Activated T-cell treated with anti-CD3 and anti-CD28 coated beads for 48 hours (primary cell): ENCODE data around the gene CDC25C.

Source experiments
- DNase-seq: peaks from one replicate; pipeline ENCODE4 v3.0.0-alpha.2; 2020; ENCODE audit warnings: low read depth

Gene CDC25C

DNA sequence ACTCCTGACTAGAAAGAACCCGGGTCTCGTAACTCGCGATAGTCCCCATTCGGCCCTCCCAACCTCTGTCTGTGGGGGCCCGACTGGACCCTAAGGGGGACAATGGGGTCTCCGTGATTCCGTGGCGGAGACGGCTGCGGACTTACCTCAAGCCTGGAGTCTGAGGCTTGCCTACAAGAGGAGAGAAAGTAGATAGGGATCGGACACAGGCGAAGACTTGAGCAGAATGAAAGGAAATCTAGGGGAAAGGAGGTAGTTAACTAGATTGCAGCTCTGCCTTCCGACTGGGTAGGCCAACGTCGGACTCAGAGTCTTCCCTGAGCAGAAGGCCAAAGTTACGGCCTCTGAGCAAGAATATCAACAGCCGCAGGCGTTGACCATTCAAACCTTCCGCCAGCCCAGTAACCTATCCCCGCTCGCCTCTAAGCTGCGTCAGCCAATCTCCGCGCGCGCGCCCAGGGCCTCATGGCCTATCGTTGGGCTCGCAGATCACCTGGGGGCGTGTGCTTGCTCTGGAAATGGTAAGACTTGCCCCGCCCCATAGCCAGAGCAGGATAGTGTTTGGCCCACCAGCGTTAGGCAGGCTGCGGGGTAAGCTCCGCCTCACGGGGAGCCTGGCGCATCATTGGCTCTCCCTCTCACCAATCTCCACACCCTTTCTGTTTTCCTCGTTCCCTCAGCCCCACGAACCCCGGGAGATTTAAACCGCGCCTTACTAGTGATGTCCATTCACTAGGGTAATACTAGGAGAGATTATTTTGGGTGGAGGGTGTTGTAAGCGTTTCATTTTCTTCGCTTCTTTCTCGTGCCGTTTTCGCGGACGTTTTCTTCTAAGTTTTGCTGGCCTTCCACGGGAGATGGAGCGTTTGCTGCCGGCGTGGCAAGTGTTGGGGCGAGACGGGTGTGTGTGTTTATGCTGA is at the start of gene CDC25C:
Gene CDC25C (minus strand): TSS at position 356 of the 920 bp plus-strand sequence. CDS start 624 bp downstream, outside the sequence.
- peak; percentile 95 for DNase-seq

DNA sequence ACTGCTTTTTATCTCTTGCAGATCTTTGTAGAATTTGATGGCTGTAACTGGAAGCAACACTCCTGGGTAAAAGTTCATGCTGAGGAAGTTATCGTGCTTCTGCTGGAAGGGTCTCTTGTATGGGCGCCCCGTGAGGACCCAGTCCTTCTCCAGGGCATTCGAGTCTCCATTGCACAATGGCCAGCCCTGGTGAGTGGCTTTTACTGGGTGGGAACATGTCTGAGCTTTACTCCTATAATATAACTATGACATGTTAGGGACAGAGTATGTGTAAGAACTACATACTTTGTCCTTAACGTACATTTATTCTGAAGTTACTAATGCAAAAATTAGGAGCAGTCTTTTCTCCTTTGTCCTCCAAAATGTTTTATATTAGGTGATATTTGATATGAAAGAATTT is 41.0 kb upstream of the CDC25C start:
- DNase-seq = no peak

DNA sequence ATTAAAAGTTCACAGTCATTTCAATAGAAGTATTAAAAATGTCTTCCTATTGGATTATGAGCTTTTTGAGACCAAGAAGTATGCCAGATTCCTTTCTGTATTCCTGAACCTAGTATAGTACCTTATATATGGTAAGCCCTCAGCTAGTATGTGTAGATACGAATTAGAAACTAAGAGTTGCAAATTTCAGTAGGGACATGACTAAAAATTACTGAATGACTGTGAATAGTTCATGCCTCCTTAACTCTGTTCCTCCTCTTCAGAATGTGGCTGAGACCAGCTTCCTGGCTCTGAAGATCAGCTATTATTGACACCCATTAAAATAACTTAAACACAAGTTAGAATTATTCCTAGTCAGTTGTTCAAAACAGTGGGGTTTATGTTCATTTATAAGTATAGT is 40.6 kb upstream of the CDC25C start:
- DNase-seq = no peak

DNA sequence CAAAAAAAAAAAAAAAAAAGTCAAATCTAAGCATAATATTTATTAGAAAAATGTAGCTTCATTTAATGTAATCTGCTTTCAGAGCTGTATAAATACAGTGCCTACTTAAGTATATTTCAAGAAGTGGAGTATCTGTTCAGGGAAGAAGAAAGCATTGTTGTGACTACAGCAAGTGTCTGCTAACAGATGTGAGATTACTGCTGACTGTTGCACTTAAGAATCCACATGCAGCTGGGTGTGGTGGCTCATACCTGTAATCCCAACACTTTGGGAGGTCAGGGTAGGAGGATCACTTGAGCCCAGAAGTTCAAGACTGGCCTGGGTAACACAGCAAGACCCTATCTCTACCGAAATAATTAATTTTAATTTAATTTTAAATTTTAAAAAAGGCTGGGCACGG is 39.9 kb upstream of the CDC25C start:
- no peak for DNase-seq

- DNase-seq = no peak
Observed at GRCh38 chr5:138370537-138370936, 38.9 kb upstream of the CDC25C start.

- DNase-seq = no peak
Observed at GRCh38 chr5:138369706-138370105, 38.1 kb upstream of the CDC25C start.

GRCh38 chr5:138369261-138369660 is 37.7 kb upstream of the CDC25C start:
- no peak for DNase-seq

DNA sequence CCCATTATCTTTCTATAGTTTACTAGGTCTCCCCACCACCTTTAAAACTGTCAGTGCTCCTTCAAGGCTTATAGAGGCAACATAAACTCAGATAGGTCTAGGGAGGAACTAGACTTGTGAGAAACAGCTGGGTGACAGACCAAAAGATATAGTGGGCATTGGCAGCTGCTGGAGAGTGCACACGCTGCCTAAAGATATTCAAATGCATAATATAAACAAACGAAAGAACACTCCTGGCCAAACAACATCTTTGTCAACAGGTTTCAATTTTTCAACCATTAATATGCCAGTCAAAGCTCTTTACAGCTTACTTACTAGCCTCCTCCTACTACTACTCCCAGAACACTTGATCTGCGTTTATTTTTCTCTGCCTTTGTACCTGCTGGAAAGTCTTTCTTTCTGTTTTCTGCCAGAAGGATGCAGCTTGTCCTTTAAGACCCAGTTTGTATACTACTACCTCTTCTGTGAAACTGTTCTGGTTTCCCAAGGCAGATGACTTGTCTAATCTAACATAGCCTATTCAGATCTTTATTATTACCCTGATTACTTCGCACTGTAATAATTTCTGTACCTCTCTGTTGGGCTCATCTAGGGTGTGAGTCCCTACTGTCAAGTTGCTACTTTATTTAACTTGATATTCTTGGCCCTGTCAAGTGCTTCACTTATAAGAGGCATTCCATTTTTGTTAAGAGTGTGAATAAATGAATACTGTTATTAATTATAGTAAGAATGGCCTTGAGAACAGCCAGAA is 35.2 kb upstream of the CDC25C start:
- DNase-seq = no peak

DNA sequence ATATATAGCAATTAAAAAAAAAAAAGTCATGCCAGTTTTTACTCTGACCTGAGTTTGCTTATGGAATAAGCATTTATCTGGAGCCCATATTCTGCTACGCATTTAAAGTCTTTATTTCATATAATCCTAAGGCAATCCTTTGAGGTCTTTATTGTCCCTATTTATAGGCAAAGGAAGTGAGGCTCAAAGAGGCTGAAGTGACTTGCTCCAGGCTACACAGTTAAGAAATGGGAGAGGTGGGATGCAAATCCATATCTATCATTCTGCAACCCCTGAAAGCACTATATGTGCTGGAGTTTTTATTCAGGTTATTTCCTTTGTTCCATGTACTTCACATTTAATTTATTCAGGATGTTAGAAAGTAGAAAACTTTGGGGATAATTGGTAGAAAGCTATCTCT is 33.0 kb upstream of the CDC25C start:
- no peak for DNase-seq

DNA sequence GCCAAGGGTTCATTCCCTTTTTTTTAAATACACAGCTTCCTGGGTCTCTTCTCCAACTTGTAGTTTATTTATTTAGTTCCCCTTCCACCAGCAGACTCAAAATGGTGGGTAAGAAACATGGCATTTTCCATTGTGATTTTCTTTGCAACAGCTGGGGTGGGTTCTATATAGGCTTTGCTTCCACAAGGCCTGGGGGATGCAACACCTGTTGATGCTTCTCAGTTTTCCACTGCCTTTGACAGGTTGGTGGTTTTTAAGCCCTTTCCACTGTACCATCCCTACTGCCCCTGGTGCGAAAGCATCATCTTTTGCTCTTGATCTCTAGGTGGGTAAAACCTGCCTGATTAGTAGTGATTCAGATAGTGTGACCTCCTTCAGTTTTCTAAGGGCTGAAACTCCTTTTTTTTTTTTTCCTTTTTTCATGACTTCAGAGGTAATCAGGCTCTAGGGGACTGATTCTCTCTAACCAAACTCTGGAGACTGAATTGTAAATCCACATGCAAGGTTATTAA is 29.4 kb upstream of the CDC25C start:
- no peak for DNase-seq

- no peak for DNase-seq
Observed at GRCh38 chr5:138359621-138360020, 28.0 kb upstream of the CDC25C start.

DNA sequence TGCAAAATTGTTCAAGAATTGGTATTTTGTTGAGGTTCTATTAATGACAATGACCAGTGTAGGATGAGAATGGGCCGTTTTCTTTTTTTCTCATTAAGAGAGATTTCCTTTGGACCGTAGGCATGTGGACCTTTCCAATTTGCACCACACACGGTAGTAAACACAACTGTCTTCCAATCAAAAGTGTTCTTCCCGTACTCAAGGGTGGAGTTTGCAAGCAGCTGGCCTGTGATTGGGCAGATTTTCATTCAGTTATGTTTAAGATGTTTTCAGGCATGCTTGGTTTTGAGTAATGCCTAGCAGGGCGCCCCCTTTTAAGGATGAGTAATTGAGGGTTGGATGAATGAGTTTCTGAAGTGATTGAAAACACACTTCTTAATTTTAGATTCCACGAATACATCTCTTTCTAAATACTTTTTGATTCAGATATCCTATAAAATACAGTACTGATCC is 23.3 kb upstream of the CDC25C start:
- peak; percentile 37 for DNase-seq

GRCh38 chr5:138354387-138354786 is 22.8 kb upstream of the CDC25C start:
- no peak for DNase-seq

- no peak for DNase-seq
Observed at GRCh38 chr5:138353560-138354080, 22.0 kb upstream of the CDC25C start.

- peak; percentile 64 for DNase-seq
Observed at GRCh38 chr5:138352722-138353559, 21.3 kb upstream of the CDC25C start.

DNA sequence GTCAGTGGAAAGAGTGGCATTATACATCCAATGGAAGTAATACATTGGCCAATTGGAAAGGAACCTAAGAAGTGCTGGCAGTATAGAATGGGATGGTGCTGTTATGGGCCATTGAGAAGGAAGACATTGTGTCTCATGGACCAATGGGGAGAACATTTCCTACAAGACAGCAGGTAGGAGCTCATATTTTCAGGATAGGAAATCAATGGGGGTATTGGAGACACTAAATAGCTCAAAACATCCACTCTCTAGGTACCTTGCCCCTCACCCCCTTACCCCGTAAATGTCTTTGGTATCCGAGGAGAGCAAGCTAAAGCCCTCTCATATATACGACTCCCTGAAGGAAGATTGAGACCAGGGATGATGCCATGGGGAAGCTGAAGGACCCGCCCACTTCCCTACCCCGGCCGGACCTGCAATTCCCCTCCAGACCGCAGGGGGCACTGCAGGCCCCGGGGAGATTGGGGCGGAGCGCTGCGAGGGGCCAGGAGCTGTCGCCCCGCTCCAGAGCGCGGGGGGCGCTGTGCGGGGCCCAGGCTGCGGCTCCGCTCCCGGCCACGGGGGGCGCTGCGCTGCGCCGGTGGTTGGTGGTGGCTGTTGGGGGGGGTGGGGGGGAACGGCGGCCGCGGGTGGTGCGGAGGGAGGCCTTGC is 20.6 kb upstream of the CDC25C start, which contains the start of gene KDM3B:
Gene KDM3B (plus strand): TSS at position 615 of the 651 bp plus-strand sequence. CDS start 111 bp downstream, outside the sequence.
- peak; percentile 98 for DNase-seq

DNA sequence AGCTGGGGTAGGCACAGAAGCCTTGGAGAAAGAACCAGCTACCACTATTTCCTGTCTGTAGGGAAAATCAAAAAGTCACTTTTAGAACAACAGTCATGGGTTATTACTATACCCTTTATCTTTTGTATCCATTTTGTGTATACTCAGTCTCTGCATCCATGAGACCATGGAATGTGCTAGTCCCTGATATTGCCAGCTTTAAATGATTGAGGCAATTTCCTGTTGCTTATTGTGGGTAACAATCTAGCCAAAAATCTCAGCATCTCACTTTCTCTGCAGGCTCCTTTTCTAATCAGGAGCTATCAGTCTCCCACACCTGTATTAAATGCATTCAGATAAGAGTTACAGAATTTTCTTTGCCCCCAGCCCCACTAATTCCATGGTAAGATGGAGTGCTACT is 19.9 kb upstream of the CDC25C start:
- DNase-seq = no peak

- no peak for DNase-seq
Observed at GRCh38 chr5:138351056-138351455, 19.5 kb upstream of the CDC25C start.

- no peak for DNase-seq
Observed at GRCh38 chr5:138350563-138350890, 18.9 kb upstream of the CDC25C start.

DNA sequence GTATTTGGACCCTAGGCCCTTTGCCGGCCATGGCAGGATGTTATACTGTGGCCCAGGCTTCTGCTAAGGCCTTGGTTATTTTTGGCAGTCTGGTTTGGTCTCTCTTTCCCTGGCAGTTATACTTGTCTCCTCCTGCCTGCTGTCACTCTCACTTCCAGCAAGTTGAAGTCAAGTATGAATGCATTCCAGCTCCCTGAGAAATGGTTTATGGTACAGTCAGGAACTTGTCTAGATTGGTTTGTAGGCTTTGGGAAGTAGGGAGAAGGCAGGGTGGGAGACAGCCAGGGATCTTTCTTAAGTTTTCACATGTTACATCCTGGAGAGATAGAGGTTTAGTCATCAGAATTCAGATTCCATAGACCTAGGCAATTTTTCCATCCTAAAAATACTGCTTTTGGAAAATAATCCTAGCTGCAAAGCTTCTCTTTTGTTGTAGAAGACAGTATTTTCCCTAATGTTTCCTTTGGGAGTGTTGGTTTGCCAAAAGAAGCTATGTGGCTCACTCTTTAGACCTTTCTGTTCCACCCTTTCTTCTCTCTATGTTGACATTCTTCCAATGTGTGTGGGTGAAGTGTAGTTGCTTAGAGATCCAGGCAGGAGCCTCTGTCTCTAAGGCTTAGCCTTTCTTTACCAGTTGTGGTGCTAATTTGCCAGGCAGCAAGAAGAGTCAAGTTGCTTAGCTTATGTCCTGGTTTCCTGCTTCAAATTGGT is 18.4 kb upstream of the CDC25C start:
- DNase-seq = no peak
